Stimulated activated CD4-positive, alpha-beta T cell treated with anti-CD3 and anti-CD28 coated beads, Interleukin-4, amount 100 ng/mL, for 4 hours (primary cell): ENCODE data around the gene HIVEP1.

Source experiments
- DNase-seq, 2 experiments: peaks; one replicate each; pipeline ENCODE4 v3.0.0-alpha.2; 2020

The HIVEP1 gene

DNA sequence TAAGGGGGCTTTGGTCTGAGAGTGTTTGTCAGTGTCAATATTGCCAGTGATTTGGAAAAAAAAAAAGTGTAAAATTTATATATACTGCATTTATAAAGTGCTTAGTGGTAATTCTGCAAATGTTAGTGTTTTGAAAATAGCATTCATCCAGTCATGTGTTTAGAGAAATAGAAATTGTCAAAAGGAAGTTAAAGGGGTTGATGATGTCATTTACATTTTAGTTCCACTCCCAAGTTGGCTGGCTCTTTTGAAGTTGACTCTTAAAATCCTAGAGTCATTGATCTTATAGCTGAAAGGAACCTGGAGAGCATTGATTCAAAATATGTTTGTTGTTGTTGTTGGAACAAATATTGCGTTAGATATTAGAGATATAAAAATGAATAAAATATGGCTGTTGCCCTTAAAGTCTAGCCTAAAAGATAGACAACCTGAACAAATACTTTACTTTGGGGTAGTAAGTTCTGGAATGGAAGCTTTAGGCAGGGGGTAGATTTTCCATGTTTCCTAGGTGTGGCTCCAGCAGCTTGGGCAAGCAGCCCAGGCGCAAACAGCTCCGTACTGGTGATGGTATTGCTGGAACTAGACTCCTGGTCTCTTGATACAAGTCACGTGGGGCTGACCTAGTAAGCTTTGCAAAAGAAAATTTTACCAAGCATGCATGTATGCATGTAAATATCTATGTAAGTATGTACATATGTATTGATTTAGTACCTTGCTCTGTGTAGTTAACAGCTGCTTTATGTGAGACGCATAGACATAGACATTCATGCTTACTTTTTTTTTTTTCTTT, 46.3 kb downstream of the HIVEP1 start:
- DNase-seq, result no peak

DNA sequence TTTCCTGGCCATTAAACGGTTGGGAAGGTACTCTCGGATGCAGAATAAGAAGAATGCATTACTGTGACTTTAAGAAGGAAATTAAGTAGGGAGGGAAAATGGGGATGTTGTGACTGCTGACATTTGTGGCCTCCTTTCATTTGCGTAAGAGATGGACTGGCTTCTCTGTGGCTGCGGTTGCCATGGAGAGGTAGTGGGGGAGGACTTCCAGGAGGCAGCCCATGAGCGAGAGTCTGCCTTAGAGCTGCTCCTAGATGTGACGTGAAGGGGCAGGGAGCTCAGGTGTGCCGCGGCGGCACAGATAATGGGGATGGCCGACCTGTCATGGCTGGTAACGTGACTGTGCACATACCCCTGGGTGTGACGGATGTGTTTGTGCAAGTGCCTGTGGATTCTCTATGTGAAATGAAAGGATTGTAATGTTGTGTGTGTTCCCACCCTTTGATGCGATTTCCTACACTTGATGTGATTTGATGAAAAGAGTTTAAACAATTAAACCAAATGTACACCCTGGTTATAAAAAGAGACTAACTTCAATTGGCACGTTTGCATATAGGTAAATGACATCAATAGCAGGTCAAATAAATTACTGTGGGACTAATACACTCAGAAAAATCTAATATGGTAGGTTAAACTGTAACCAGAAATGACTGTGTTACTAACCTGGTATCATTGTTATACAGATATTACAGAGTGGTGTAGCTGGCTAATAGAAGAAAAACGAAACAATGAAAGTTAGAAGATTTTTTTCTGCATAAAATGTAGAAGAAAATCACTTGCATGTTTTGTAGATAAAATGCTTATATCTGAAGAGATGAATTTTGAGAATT, 48.9 kb downstream of the HIVEP1 start:
- DNase-seq, result peak; percentile 40 to 64

DNA sequence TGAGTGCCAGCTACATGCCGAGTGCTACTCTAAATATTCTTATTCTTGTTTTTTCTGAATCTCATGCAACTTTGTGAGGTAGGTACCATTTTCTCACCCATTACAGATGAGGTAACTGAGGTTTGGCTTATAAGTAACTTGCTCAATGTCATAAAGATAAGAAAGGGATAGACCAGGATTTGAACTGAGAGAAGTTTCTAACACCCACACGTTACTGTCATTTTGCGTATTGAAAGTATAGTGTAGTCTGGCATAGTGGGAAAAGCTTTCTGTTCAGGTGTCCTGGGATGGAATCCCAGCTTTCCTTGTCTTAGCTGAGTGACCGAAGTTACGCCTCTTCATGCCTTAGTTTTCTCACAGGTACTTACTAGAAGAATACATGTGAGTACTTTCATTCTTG, 50.5 kb downstream of the HIVEP1 start:
- no peak for DNase-seq

DNA sequence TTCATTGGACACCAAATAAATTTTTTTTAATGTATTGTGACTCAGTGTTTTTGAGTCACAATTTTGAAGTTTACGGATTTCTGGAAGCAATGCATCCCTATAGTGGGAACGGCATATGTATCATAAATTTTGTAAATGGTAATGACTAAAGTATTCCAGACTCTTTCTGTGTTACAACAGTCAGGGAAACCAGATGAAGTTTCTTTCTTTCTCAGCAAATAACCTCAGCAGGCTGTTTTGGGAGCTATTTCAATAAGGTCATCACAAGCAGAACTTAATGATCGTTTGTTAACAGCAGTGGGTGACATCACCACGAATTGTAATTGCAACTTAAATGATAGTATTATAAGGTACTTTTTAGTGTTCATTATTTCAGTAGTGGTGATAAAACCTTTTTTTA, 52.0 kb downstream of the HIVEP1 start:
- no peak for DNase-seq

DNA sequence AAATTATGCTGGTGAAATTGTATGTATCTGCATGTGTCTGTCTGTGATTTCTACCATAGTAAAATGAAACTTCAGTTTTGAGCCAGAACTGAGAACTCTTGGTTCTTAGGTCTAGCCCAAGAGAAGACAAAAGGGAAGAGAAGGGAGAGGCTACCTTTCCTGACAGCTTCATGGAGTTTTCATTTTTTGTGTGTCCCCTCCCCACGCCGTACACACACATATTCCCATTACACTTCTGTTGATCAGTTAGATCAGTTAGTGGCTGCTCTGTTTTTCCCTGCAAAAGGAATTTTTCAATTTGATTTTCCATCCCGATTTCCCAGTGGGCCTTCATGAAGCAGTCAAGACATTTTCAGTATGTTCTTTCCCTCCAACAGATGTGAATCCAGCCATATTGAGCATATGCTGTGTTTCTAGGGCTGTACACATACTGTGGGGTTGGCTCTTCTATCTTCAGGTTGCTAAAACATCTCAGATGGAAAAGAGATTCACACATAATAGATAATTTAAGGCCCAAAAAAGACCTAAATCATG, 52.5 kb downstream of the HIVEP1 start:
- no peak for DNase-seq

DNA sequence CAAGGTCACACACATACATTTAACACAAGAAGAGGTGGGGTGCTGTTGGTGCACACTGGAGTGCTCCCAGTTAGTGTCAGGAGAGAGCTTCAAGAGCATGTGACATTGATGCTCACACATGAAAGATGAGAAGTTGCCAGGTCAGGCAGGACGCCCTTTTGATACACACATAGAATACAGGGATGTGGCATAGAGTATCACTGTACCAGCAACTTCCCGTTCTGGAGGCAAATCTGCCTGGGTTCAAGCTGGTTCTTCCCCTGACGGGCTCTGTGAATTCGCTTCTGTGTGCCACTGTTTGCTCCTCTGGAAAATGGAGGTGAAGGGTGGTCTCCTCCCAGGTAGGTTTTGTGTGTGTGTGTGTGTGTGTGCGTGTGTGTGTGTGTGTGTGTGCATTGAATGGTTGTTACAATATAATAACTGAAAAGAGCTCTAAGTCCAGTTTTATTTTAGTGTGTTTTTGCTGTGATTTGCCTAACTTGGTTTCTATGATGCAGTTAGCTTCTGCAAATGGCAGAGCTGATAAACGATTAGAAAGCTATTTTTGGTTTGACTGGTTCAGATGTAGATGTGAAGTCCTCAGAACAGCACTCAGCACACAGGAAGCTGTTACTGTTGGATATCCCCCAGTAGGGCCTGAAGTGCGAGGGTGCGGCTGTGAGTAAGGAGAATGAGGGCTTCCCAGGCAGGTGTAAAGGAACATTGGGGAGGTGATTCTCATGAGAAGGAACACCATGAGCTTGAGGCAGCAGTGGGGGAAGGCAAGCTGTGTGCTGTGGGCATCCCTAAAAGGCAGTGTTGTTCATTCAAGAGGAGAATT, 53.4 kb downstream of the HIVEP1 start:
- no peak for DNase-seq

DNA sequence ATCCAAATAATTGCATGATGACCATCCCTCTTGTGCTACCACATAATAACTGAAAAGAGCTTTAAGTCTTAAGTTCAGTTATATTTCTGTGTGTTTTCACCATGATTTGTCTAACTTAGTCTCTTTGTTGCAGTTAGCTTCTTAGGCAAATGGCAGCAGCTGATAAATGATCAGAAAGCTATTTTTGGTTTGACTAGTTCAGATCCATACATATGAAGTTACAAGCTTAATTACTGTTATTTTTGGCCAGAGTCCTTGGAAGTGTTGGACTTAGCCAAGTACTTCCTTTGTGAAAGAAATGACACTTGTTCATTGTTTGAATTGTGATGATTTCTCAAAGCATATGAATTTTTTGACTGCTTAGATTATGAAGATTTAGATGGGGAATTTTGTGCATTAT, 54.2 kb downstream of the HIVEP1 start:
- no peak for DNase-seq

DNA sequence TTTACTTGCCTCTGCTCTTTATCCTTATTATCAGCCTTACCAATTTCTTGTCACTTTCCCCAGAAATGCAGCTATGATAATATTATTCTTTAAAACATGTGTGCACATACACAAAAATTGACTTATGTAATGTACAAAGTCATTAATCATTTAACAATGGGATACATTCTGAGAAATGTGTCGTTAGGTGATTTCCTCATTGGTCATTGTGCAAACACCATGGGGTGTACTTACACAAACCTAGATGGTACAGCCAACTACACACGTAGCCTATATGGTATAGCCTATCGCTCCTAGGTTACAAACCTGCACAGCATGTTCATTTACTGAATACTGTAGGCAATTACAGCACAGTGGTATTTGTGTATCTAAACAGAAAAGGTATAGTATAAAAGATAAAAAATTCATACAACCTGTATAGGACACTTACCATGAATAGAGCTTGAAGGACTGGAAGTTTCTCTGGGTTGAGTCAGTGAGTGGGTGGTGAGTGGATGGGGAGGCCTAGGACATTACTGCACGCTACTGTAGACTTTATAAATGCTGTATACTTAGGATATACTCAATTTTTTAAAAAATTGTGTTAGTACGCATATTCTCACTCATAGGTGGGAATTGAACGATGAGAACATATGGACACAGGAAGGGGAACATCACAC, 56.9 kb downstream of the HIVEP1 start:
- DNase-seq, result no peak

DNA sequence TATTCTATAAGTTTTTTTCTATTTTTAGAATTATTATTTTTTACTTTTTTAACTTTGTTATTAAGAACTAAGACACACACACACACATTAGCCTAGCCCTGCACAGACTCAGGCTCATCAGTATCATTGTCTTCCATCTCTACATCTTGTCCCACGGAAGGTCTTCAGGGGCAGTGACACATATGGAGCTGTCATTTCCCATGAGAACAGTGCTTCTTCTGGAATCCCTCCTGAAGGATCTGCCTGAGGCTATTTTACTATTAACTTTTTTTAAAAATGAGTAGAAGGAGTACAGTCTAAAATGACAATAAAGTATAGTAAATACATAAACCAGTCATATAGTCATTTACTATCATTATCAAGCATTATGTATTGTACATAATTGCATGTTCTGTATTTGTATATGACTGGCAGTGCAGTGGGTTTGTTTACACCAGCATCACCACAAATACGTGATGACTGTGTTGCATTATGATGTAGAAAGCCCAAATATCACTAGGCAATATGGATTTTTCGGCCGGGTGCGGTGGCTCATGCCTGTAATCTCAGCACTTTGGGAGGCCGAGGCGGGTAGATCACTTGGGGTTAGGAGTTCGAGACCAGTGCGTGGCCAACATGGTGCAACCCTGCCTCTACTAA, 57.9 kb downstream of the HIVEP1 start:
- DNase-seq, result no peak

DNA sequence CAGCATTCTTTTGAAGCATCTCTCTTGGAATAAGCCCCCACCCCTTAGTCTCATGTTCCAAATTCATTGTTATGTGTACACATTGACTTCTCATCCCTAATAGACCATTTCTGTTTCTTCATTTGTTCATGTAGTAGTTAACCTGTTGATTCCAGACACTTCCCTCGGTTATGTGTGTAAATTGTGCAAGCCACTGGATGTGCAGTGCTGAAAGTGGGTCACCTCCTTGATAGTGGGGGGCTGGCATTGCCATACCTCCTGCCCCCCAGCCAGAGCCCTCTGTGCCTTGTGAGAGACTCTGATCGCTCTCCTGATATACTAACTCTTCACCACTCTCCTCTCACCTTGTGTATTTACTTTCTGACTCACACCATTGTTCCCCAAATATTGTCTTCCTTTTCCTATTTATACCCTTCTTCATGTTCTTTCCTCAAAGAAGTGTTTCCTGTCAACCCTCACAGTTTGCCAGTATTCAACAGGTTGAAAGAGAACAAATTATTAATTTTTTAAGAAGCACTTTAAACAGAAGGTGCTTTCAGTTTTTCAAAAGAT, 59.0 kb downstream of the HIVEP1 start:
- no peak for DNase-seq

DNA sequence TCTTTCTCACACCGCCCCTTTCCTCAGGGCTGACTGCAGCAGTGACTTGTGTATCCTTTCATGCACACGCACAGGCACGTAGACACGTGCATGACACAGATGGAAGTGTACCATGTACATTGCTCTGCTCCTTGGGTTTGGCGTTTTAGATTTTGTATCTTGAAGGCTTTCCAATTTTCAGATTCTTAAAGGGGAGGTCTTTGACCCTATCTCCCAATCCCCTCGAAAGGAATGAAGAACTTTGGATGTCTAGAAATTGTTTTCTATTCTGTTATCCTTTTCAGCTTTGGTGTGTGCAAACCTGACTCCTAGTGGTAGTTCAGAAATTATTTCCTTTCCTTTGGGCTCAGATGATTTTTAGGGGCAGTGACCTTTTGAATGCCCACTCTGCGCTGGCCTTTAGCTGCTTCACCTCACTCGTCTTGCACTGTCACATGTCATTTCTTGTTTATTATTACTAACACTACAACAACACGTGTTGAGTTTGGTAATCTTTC, 63.0 kb downstream of the HIVEP1 start:
- DNase-seq, result no peak

DNA sequence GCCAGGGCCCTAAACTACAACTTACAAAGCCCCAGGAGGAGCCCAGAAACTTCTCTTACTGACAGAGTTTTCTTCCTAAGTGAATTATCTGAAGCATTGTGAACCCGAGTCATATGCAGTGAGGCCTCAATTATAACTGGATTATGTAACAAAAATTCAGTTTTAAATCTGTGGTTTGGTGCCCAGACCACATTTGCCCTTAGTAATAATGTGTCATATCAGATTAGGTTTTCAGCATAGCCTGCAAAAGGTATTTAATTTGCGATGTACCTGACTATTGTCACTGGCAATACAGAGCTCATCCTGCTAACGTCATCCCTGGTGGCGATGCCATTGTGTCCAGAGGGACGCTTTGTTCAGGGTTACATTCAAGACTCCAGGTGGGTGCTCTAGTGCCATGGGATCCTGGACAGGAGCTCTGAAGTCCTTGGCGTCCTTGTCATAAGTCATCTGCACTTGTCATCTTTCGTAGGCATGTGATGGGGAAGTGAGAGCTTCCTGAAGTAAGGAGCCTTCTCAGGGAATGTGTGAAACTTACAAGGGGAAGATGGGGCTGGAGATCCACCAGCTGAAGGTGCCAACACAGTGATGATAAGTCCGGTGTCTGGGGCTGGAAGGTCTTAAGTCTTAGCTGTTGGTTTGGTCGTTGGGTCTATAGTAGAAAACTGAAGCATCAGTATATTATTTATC, 65.1 kb downstream of the HIVEP1 start:
- DNase-seq, result no peak

DNA sequence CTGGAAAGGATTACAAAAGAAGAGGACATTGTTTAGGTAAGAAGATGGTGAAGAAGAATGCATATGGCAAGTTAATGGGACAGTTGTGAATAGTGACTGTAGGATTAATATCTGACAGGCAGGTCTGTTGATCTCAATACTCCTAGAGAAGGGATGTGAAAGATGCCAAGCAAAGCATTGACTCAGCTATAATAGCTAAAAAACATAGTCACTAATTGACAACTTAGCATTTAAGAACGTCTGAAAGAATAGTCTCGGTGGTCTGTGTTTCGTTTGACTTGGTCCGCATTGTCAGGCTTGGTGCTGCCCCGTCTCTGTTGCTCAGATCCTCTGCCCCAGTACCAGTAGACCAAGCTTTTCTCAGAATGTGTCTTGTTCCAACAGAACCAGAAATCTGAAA, 65.9 kb downstream of the HIVEP1 start:
- no peak for DNase-seq

DNA sequence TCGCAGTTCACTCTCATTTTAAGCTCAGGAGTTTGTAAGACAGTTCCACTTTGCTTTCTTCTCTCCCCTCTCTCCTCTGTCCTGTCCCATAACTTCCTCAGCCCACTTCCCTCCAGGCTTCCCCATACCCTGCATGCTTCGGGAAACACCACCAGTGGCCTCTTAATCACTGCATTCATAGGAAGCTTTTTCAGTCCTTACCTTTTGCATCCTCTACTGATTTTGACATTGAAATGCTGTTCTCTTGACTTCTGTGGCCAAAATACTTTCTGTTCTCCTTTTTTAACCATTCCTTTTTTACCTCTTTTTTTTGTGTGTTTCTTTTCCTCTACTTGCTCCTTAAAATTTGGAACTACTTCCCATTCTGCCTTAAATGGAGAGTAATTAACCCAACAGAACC, 69.7 kb downstream of the HIVEP1 start:
- DNase-seq, result no peak

DNA sequence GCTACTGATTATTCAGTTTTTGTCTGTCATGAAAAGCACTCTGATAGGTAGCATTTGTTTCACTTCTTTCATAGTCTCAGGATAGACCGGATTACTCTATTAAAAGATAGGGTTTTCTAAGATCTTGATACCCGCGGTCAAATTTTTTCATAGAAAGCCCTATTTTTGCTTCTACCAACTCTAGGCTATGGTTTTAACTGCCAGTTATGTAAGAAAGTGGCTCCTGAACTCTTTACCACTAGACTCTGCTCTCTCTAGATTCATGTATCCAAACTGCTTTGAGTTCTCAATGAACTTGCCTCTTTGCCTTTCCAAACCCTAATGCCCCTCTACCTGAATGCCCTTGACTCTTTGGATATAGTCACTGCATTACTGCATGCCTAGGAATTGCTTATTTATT, 70.3 kb downstream of the HIVEP1 start:
- DNase-seq, result no peak

DNA sequence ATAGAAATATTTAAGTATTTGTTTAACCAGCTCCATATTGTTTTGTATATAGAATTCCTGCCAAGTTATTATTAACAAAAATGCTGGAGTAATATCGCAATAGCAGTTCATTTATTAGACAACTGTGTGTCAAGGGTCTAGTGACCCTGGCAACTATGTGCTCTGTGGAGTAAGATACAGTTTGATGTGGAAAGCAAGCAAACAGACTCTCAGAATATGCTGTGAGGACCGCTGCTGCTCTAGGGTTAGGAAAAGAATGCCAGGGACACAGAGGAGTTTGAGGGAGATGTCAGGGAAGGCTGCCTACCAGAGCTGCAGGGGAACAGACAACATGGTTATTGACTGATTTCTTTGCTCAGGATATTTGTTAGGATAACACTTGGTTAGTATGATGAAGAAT, 71.2 kb downstream of the HIVEP1 start:
- no peak for DNase-seq

DNA sequence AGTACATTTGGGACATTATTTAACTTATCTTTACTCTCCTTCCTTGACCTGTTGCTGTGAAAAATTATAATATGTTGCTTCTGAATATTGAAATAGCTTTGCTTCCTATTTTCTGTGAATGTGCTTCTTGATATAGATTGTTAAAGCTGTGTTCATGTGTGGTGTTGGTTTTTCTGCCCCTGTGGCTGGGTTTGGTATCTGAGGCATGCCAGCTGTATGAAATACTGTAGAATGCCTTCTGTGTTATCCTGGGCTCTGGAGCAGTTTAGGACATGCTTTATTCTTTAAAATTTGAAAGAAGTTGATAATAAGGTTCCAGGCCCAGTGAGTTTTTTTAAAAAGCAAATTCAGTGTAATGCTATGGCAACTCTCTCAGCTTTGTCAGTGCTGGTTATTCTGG, 71.7 kb downstream of the HIVEP1 start:
- DNase-seq, result no peak

DNA sequence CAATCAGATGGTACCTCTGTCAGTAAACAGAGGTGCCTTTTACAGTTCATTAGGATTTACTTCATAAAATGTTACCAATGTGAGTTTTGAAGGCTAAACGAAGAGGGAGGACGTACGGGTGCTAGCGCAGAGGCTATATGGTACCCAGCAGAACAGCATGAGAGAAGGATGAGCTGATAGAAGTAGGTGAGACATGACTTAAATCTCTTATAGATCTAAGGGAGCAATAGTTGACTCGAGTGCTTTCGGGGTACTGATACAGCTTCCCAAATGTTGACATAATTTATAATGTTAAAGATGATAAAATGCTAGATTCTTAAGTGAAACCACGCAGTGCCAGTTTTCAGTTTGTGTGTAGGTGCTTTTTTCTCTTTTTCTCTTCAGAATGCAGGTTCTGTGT, 72.6 kb downstream of the HIVEP1 start:
- no peak for DNase-seq

DNA sequence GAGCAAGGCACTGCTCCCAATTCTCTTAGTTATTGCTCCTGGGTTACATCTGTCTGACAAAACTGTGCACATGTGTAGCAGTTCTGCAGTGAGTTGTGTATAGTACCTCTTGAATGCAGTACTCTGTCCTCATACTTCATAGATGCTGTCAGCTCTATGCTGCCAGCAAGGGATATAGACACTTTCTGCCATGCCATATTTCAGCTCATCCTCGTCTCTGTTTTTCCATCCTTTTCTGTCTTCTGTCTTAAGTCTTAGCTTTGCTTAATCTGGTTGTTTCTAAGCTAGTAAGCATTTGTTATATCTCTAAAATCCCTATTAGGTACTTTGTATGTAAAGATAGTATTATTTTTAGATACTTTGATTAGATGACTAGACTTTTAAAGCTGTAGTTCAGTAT, 76.4 kb downstream of the HIVEP1 start:
- DNase-seq, result no peak

DNA sequence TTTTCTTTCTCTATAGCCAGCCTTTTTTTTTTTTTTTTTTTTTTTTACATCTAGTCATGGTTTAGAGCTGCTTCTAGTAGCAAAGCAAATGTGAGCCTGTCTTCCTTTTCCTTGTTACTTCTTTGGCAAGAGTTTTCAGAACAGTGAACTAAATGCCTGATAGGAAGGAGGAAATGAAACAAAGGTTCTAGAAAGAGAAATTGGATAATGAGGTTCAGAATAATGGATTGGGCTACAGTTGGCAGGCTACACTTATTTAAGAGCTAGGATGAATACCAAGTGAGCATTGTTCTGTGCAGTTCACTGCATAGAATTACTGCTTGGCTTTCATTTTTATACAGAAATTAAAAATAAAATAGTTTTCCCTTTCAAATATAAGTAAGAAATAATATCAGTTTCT, 78.6 kb downstream of the HIVEP1 start:
- DNase-seq, result no peak

DNA sequence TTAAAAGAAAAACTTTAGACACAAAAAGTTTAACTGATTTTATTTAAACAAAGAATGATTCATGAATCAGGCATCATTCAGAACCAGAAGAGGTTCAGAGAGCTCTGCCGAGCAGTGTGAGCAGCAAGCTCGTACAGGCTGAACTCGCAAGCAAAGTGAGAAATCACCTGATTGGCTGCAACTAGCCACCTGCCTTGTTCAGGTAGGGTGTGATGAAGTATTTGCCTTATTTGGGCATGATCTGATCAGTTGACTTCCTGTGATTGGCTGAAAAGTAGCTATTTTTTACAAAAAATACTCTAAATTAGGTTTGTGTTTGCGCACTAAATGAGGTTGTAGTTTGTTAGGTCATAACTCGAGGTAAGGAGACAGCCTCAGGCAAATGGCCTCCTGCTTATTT, 80.7 kb downstream of the HIVEP1 start:
- DNase-seq, result no peak
